HK-2 (cell line): ENCODE results near the gene SGCA.

Experiments
- DNase-seq: peaks from one replicate; pipeline ENCODE4 v3.0.0-alpha.2; 2018; ENCODE audit not compliant: unreplicated experiment

Gene SGCA

GRCh38 chr17:50167371-50167770, 1.6 kb downstream of the SGCA start:
- no peak for DNase-seq

- DNase-seq = no peak
Observed at GRCh38 chr17:50168319-50168718, 2.5 kb downstream of the SGCA start.

- DNase-seq = peak; percentile 78
Observed at GRCh38 chr17:50169121-50169764, 3.4 kb downstream of the SGCA start.

GRCh38 chr17:50169881-50170459, 4.2 kb downstream of the SGCA start:
- no peak for DNase-seq

GRCh38 chr17:50170662-50171370, 5.0 kb downstream of the SGCA start:
- DNase-seq = peak; percentile 29

- DNase-seq = no peak
Observed at GRCh38 chr17:50171371-50172071, 5.7 kb downstream of the SGCA start.

GRCh38 chr17:50172130-50172529, 6.3 kb downstream of the SGCA start:
- no peak for DNase-seq

- DNase-seq = no peak
Observed at GRCh38 chr17:50172936-50173334, 7.1 kb downstream of the SGCA start.

GRCh38 chr17:50173335-50173941, 7.6 kb downstream of the SGCA start:
- DNase-seq = no peak

GRCh38 chr17:50174444-50174843, 8.6 kb downstream of the SGCA start:
- DNase-seq = no peak

- DNase-seq = no peak
Observed at GRCh38 chr17:50175035-50175807, 9.4 kb downstream of the SGCA start.

GRCh38 chr17:50176559-50177357, 11.0 kb downstream of the SGCA start:
- no peak for DNase-seq

- no peak for DNase-seq
Observed at GRCh38 chr17:50177476-50177875, 11.7 kb downstream of the SGCA start.

- peak; percentile 94 for DNase-seq
Observed at GRCh38 chr17:50177983-50178834, 12.4 kb downstream of the SGCA start.

GRCh38 chr17:50180111-50180510, 14.3 kb downstream of the SGCA start:
- no peak for DNase-seq

- DNase-seq = no peak
Observed at GRCh38 chr17:50180620-50181019, 14.8 kb downstream of the SGCA start.

- DNase-seq = no peak
Observed at GRCh38 chr17:50181144-50181543, 15.3 kb downstream of the SGCA start.

- DNase-seq = no peak
Observed at GRCh38 chr17:50181591-50182560, 16.1 kb downstream of the SGCA start.
